HCT116 (cell line): ENCODE results near the gene FAM167B. TPM values are rescaled to one million over a fixed set of nuclear protein-coding genes. Genes with fewer than 3 reads are reported as not detected.

ENCODE experiments used
- ATAC-seq: fragments of 200-7000 bp; cut with Tn5 transposase; 2 replicates; pipeline ENCODE4 v1.9.1; 2020; ENCODE audit warnings: mild to moderate bottlenecking, moderate library complexity
- BruUV-seq: library from RNA; stranded (reverse); fragments of 400-500 nt; replicated peaks from 2 replicates; lab custom pipeline; 2021; lab: Mats Ljungman, UMichigan
- CTCF ChIA-PET: fragments of 300-600 bp; sonication (Branson Sonifier 250); formaldehyde crosslinking; loops from one replicate; lab custom pipeline; 2021; ENCODE audit warnings: antibody characterized with exemption; lab: Charles Lee
- POLR2A ChIA-PET: fragments of 300-600, 350-600 bp; sonication (Branson Sonifier 250); formaldehyde crosslinking; loops from one replicate; lab custom pipeline; 2021; ENCODE audit warnings: antibody characterized with exemption; lab: Charles Lee
- RAD21 ChIA-PET, 2 experiments: fragments of 300-600 bp; sonication (Branson Sonifier 250); formaldehyde crosslinking; loops; one replicate each; lab custom pipeline; 2023; ENCODE audit warnings: low total read pairs in 2 of 2; ENCODE audit not compliant: uncharacterized antibody in 2 of 2, unreplicated experiment in 2 of 2, low non-redundant PET in 1 of 2; lab: Charles Lee
- DNase-seq: peaks from one replicate; pipeline ENCODE4 v3.0.0-alpha.2; 2010; ENCODE audit warnings: low read depth, low spot score
- H2AFZ ChIP-seq: fragments of 200-600 bp; shearing (Covaris generic), sonication (generic); 2 replicates; pipeline ENCODE4 v1.6.1; 2017; ENCODE audit warnings: low read depth, mixed run types, mixed read lengths, antibody characterized with exemption, low read length; ENCODE audit not compliant: poor library complexity, severe bottlenecking
- H3K27ac ChIP-seq: 2 replicates; pipeline ENCODE4 v1.5.1; 2012; ENCODE audit warnings: low read depth, low read length
- H3K27me3 ChIP-seq: fragments of 200-600 bp; sonication (generic); 2 replicates; pipeline ENCODE4 v1.6.1; 2016; ENCODE audit warnings: mixed run types, low read length, mixed read lengths; ENCODE audit not compliant: insufficient read depth
- H3K36me3 ChIP-seq, 2 experiments: fragments of 200-500 bp in 1 of 2; fragments of 200-600 bp in 1 of 2; sonication (Bioruptor generic) in 1 of 2; sonication (generic) in 1 of 2; 2 replicates each; pipeline versions ENCODE4 v1.5.1 to v1.6.1; 2014 to 2016; ENCODE audit warnings: low read length in 2 of 2, inconsistent platforms in 1 of 2, mixed read lengths in 1 of 2, mixed run types in 1 of 2; ENCODE audit not compliant: insufficient read depth in 2 of 2, control insufficient read depth in 1 of 2
- H3K4me1 ChIP-seq, 2 experiments: fragments of 200-600 bp in 1 of 2; sonication (generic) in 1 of 2; 2 replicates each; pipeline versions ENCODE4 v1.5.1 to v1.6.1; 2012 to 2017; ENCODE audit warnings: low read length in 2 of 2, inconsistent platforms in 1 of 2, mild to moderate bottlenecking in 1 of 2, mixed read lengths in 1 of 2, mixed run types in 1 of 2, moderate library complexity in 1 of 2; ENCODE audit not compliant: insufficient read depth in 2 of 2, control insufficient read depth in 1 of 2
- H3K4me2 ChIP-seq: fragments of 200-600 bp; sonication (generic); 2 replicates; pipeline ENCODE4 v1.6.1; 2017; ENCODE audit warnings: mixed run types, low read length, mixed read lengths
- H3K4me3 ChIP-seq, 2 experiments: fragments of 200-600 bp in 1 of 2; sonication (generic) in 1 of 2; replicated peaks in 1 of 2; 2 replicates each; pipeline ENCODE4 v1.5.1; 2011 to 2016; ENCODE audit warnings: low read length in 2 of 2, control low read depth in 1 of 2, low read depth in 1 of 2, mild to moderate bottlenecking in 1 of 2, mixed read lengths in 1 of 2, mixed run types in 1 of 2
- H3K79me2 ChIP-seq: fragments of 200-600 bp; sonication (generic); 2 replicates; pipeline ENCODE4 v1.6.1; 2017; ENCODE audit warnings: mild to moderate bottlenecking, mixed run types, low read length, moderate library complexity, mixed read lengths; ENCODE audit not compliant: insufficient read depth
- H3K9ac ChIP-seq: fragments of 200-600 bp; sonication (generic); 2 replicates; pipeline ENCODE4 v1.6.1; 2016; ENCODE audit warnings: low read length, mixed read lengths
- H3K9me2 ChIP-seq: fragments of 200-600 bp; sonication (generic), shearing (Covaris generic); 2 replicates; pipeline ENCODE4 v1.6.1; 2017; ENCODE audit warnings: mixed run types, mild to moderate bottlenecking, moderate library complexity; ENCODE audit not compliant: insufficient read depth
- H3K9me3 ChIP-seq, 2 experiments: fragments of 200-500 bp in 1 of 2; fragments of 200-600 bp in 1 of 2; sonication (Bioruptor generic) in 1 of 2; sonication (generic) in 1 of 2; 2 replicates each; pipeline ENCODE4 v1.6.1; 2014 to 2017; ENCODE audit warnings: low read length in 2 of 2, mixed read lengths in 2 of 2, inconsistent platforms in 1 of 2, low read depth in 1 of 2, mild to moderate bottlenecking in 1 of 2, mixed run types in 1 of 2, moderate library complexity in 1 of 2; ENCODE audit not compliant: control insufficient read depth in 1 of 2, insufficient read depth in 1 of 2
- H4K20me1 ChIP-seq: fragments of 200-600 bp; sonication (generic), shearing (Covaris generic); 2 replicates; pipeline ENCODE4 v1.6.1; 2017; ENCODE audit warnings: mixed run types, mild to moderate bottlenecking, moderate library complexity; ENCODE audit not compliant: insufficient read depth
- EGR1 ChIP-seq: IDR thresholded peaks from 2 replicates; pipeline ENCODE4 v1.6.1; 2012; ENCODE audit warnings: low read depth
- ELF1 ChIP-seq: IDR thresholded peaks from 2 replicates; pipeline ENCODE4 v1.6.1; 2012; ENCODE audit warnings: low read depth, borderline replicate concordance
- FOSL1 ChIP-seq: IDR thresholded peaks from 2 replicates; pipeline ENCODE4 v1.6.1; 2012; ENCODE audit warnings: low read depth
- JUND ChIP-seq: IDR thresholded peaks from 2 replicates; pipeline ENCODE4 v1.6.1; 2012
- POLR2AphosphoS5 ChIP-seq: IDR thresholded peaks from 2 replicates; pipeline ENCODE4 v1.6.1; 2011; ENCODE audit warnings: mild to moderate bottlenecking, low read depth, low read length, moderate library complexity
- SIN3A ChIP-seq: IDR thresholded peaks from 2 replicates; pipeline ENCODE4 v1.6.1; 2012; ENCODE audit warnings: low read depth
- SRF ChIP-seq: IDR thresholded peaks from 2 replicates; pipeline ENCODE4 v1.6.1; 2012; ENCODE audit warnings: low read depth
- YY1 ChIP-seq: IDR thresholded peaks from 2 replicates; pipeline ENCODE4 v1.6.1; 2011; ENCODE audit warnings: low read length, low read depth, moderate library complexity, mild to moderate bottlenecking; ENCODE audit not compliant: insufficient replicate concordance; ENCODE audit errors: extremely low read depth
- ZFX ChIP-seq: fragments of 450-650 bp; IDR thresholded peaks from 2 replicates; pipeline ENCODE4 v1.6.1; 2017
- ZNF274 ChIP-seq: fragments of 200-500 bp; sonication (Bioruptor generic); IDR thresholded peaks from 2 replicates; pipeline ENCODE4 v1.6.1; 2014; ENCODE audit warnings: mild to moderate bottlenecking, low read depth, low read length, inconsistent platforms
- intact Hi-C: fragments of 100-400 bp; cut with micrococcal nuclease; formaldehyde crosslinking; loops from 2 replicates; pipeline ENCODE4 v1.10.0; 2022
- total RNA-seq: library from RNA; stranded (reverse); gene quantifications from one replicate; pipeline ENCODE4 v1.2.1, GENCODE V29; 2021; ENCODE audit not compliant: unreplicated experiment
- TF ChIP-seq, protein P1 (sequence below): IDR thresholded peaks from 2 replicates; pipeline ENCODE4 v1.6.1; 2012
- TF ChIP-seq, protein P2 (sequence below), 3 experiments: fragments of 200-600 bp in 1 of 3; sonication (generic) in 1 of 3; IDR thresholded peaks in 2 of 3; conservative IDR thresholded peaks in 1 of 3; 2 replicates each; pipeline ENCODE4 v1.5.1; 2012 to 2017; ENCODE audit warnings: low read depth in 2 of 3, low read length in 2 of 3, antibody characterized with exemption in 1 of 3, borderline replicate concordance in 1 of 3, control low read depth in 1 of 3, mild to moderate bottlenecking in 1 of 3, mixed read lengths in 1 of 3, mixed run types in 1 of 3, moderate library complexity in 1 of 3; ENCODE audit not compliant: insufficient read depth in 1 of 3
- TF ChIP-seq, protein P3 (sequence below): IDR thresholded peaks from 2 replicates; pipeline ENCODE4 v1.6.1; 2012; ENCODE audit warnings: low read depth

The FAM167B gene
- total RNA-seq, 1 experiment from 2014 or later: 0.42 TPM

DNA sequence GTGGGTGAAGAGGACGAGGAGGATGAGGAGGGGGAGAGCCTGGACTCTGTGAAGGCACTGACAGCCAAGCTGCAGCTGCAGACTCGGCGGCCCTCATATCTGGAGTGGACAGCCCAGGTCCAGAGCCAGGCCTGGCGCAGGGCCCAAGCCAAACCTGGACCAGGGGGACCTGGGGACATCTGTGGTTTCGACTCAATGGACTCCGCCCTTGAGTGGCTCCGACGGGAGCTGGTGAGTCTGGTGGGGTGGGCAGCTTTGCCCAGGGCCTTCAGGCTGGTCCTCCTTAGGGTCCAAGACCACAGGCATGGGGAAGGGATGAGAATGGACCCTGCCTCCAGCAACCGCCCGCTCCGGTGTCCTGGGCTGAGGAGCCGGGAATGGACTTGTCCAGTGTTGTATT, 430 bp downstream of the FAM167B start:
- no peak overlapping the region for H3K4me3 ChIP-seq
- ChIA-PET POLR2A (no interaction called here), RAD21 (no interaction called here), CTCF (interaction anchor here (1.1 to 1.6 kb wide), 3 partner anchors 18 to 43 kb away, joined by 3 to 9 read pairs (median 3); no protein-coding TSS in a partner anchor)
- H3K4me1 ChIP-seq: peaks cover 6 to 19% of the 10 kb centered on the region in 2 experiments
- H3K9ac ChIP-seq: no peak overlapping the region
- H4K20me1 ChIP-seq: no peaks in the 10 kb centered on the region
- intact Hi-C loops: no loop called here
- no peak for ATAC-seq
- no TSS peak for BruUV-seq
- H3K36me3 ChIP-seq: no peaks in the 10 kb centered on the region
- no peak overlapping the region; the same call in 1 of the 2 replicates for H3K27ac ChIP-seq
- H3K9me3 ChIP-seq: no peaks in the 10 kb centered on the region
- no peak for TF ChIP-seq SRF
- TF ChIP-seq POLR2AphosphoS5: no peak
- TF ChIP-seq, protein P1, sequence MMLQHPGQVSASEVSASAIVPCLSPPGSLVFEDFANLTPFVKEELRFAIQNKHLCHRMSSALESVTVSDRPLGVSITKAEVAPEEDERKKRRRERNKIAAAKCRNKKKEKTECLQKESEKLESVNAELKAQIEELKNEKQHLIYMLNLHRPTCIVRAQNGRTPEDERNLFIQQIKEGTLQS: no peak
- TF ChIP-seq FOSL1: no peak
- TF ChIP-seq, protein P2, sequence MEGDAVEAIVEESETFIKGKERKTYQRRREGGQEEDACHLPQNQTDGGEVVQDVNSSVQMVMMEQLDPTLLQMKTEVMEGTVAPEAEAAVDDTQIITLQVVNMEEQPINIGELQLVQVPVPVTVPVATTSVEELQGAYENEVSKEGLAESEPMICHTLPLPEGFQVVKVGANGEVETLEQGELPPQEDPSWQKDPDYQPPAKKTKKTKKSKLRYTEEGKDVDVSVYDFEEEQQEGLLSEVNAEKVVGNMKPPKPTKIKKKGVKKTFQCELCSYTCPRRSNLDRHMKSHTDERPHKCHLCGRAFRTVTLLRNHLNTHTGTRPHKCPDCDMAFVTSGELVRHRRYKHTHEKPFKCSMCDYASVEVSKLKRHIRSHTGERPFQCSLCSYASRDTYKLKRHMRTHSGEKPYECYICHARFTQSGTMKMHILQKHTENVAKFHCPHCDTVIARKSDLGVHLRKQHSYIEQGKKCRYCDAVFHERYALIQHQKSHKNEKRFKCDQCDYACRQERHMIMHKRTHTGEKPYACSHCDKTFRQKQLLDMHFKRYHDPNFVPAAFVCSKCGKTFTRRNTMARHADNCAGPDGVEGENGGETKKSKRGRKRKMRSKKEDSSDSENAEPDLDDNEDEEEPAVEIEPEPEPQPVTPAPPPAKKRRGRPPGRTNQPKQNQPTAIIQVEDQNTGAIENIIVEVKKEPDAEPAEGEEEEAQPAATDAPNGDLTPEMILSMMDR (IDR thresholded peaks at IDR 0.05 in 2 of 3, conservative IDR thresholded peaks at IDR 0.05 in 1 of 3; ENCODE audit: borderline replicate concordance in 1 of 3, insufficient read depth in 1 of 3, low read depth in 2 of 3, low read length in 2 of 3): no peak
- TF ChIP-seq, protein P3, sequence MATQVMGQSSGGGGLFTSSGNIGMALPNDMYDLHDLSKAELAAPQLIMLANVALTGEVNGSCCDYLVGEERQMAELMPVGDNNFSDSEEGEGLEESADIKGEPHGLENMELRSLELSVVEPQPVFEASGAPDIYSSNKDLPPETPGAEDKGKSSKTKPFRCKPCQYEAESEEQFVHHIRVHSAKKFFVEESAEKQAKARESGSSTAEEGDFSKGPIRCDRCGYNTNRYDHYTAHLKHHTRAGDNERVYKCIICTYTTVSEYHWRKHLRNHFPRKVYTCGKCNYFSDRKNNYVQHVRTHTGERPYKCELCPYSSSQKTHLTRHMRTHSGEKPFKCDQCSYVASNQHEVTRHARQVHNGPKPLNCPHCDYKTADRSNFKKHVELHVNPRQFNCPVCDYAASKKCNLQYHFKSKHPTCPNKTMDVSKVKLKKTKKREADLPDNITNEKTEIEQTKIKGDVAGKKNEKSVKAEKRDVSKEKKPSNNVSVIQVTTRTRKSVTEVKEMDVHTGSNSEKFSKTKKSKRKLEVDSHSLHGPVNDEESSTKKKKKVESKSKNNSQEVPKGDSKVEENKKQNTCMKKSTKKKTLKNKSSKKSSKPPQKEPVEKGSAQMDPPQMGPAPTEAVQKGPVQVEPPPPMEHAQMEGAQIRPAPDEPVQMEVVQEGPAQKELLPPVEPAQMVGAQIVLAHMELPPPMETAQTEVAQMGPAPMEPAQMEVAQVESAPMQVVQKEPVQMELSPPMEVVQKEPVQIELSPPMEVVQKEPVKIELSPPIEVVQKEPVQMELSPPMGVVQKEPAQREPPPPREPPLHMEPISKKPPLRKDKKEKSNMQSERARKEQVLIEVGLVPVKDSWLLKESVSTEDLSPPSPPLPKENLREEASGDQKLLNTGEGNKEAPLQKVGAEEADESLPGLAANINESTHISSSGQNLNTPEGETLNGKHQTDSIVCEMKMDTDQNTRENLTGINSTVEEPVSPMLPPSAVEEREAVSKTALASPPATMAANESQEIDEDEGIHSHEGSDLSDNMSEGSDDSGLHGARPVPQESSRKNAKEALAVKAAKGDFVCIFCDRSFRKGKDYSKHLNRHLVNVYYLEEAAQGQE: no peak
- no peak for TF ChIP-seq ELF1
- TF ChIP-seq EGR1: no peak
- TF ChIP-seq ZFX: no peak
- no peak for TF ChIP-seq YY1
- TF ChIP-seq JUND: no peak
- no peak for TF ChIP-seq ZNF274
- no peak for TF ChIP-seq SIN3A
- no peak overlapping the region for H2AFZ ChIP-seq
- no peak overlapping the region for H3K4me2 ChIP-seq
- H3K79me2 ChIP-seq: no peaks in the 10 kb centered on the region
- no peak for DNase-seq
- H3K27me3 ChIP-seq: no peaks in the 10 kb centered on the region
- H3K9me2 ChIP-seq: no peaks in the 10 kb centered on the region
